Stimulated activated CD8-positive, alpha-beta memory T cell treated with anti-CD3 and anti-CD28 coated beads, Interleukin-15, amount 100 ng/mL, for 48 hours (primary cell): ENCODE measurements around the gene GOLGA6D.
"Not testable (repeated sequence)": the region's sequence is repeated elsewhere in the genome, so short reads cannot be mapped to it uniquely, and the experiment has no call there.

Experiments
- DNase-seq, 2 donors: peaks; one replicate each; pipeline ENCODE4 v3.0.0-alpha.2; 2020; ENCODE audit warnings: low read depth in 2 of 2

The GOLGA6D gene

GRCh38 chr15:75284152-75284551, 1.5 kb downstream of the GOLGA6D start:
- DNase-seq: not testable (repeated sequence)

DNA sequence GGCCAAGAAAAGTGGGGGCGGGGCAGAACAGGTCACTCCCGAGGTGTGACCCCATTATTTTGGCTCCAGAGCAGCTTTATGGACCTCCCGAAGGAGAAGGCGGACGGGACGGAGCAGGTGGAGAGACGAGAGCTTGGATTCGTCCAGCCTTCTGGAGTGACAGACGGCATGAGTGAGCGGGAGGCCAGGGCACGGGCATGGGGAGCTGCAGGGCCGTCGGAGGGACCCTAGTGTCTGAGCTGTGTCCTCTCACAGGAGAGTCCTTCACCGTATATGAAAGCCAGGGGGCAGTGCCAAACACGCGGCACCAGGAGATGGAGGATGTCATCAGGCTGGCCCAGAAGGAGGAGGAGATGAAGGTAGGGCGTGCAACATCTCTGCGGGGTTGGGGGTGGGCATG, 11.0 kb downstream of the GOLGA6D start:
- not testable (repeated sequence) for DNase-seq

- not testable (repeated sequence) for DNase-seq
These were observed 16.1 kb downstream of the GOLGA6D start for GRCh38 chr15:75298541-75299310.

DNA sequence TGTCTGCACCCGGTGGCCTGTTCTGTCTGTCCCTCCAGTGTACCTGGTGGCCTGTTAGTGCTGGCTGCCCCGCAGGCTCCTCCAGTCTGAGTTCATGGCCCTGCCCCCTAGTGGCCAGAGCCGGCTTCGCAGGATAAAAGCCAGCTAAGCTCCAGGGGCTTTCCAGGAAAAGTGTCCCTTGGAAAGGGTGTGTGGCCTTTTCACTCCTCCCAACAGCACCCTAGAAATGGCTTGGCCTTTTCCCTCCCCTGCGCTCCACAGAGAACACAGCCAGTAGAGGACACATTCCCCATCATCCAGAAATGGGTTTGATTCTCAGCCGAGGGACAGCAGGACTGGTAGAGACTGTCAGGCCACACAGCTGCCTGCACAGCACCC, 16.7 kb downstream of the GOLGA6D start:
- peak; percentile 29 to 30 for DNase-seq

DNA sequence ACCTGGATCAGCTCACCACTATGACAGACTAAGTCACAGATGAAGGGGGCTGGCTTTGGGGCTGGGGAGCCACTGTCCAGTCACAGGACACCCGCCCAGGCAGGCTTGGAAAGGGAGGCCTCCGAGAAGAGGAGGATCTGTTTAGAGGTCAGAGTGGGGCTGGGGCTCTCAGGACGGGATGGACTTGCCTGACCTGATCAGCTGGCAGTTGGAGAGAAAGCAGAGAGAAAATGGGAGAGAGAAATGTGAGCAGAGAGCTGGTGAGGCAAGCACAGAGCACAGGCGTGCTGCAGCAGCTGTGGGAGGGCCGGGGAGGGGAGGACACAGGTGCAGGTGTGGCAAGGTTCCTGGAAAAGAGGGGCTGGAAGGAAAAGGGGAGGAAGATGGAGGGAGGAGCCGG, 17.4 kb downstream of the GOLGA6D start:
- DNase-seq: not testable (repeated sequence)

DNA sequence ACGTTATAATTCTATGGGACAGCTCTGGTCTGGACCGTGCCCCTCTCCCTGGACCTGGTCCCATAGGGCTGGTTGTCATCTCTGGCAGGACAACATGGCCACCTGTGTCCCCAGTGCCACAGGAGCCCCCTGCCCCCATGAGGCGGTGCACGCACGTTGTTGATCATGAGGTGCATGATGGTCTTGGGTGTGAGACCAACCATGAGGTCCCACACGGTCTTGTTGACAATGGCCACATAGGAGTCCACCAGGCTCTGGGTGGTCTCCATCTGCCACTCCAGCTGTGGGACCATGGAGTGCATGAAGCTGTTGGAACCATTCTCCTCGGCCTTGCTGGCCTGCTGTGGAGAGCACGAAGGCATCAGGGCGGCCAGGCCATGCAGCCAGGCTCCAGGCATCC, 19.7 kb downstream of the GOLGA6D start:
- no peak for DNase-seq

DNA sequence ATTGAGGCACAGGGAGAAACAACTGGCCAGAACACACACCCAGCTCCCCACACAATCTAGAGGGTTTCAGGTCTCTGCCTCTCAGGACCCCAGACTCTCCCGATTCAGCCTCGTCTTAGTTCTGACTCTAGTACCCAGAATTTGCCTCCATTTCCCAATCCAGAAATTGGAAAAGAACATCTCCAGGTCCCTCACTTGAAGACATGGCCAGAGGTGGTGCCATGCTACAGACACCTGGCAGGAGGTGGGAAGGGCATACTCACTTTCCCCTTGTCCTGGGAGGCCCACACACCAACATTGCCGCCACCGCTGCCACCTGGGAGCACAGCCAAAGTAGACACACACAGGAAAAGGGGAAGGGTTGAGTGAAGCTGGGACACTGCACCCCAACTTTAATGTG, 20.1 kb downstream of the GOLGA6D start:
- DNase-seq: not testable (repeated sequence)

DNA sequence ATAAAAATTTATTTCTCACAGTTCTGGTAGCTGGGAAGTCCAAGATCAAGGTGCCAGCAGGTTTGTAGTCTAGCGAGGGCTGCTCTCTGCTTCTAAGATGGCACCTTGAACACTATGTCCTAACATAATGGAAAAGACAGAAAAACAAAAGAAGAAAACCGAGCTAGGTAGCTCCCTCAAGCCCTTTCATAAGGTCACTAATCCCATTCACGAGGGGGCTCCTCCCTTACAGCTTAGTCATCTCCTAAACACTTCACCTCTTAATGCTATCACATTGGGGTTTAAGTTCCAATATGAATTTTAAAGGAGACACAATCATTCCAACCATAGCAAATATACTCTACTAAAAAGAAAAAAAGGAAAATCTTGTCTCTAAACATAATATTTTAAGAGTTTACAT, 23.6 kb downstream of the GOLGA6D start:
- no peak for DNase-seq

GRCh38 chr15:75307778-75308390, 25.2 kb downstream of the GOLGA6D start:
- DNase-seq: no peak

- DNase-seq: no peak
These were observed 27.1 kb downstream of the GOLGA6D start for GRCh38 chr15:75309711-75310110.

GRCh38 chr15:75312548-75312947, 29.9 kb downstream of the GOLGA6D start:
- DNase-seq: not testable (repeated sequence)

DNA sequence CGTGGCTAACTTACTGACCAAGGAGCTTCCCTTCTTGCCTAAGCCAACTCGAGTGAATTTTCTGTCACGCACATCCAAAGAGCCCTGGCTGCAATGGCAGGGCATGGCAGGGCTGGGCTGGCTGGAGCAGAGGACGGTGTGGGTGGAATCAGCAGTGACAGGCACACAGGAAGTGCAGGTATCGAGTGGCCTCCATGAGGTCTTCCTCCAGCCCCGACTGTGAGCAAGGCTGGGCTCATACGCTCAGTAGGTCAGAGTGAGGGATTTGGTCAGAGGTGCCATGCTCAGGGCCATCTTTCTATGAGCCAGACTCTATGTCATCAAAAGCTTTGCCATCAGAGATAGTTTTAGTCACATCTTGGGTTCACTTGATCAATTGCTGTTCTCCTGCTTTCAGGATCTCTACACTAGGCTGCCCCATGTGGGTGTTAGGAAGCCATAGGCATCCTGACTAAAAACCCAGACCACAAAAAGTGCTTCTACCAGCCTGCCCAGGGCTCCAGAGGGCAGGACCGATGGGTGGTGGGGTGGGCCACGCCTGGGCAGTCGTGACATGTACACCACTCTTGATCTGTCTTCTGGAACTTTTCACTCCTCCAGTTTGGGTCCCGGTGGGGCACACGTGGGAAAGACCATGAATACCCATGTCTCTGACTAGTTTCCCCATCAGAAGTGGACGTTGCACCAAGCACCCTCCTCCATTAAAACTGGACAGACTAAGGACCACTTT, 30.6 kb downstream of the GOLGA6D start:
- DNase-seq: no peak

DNA sequence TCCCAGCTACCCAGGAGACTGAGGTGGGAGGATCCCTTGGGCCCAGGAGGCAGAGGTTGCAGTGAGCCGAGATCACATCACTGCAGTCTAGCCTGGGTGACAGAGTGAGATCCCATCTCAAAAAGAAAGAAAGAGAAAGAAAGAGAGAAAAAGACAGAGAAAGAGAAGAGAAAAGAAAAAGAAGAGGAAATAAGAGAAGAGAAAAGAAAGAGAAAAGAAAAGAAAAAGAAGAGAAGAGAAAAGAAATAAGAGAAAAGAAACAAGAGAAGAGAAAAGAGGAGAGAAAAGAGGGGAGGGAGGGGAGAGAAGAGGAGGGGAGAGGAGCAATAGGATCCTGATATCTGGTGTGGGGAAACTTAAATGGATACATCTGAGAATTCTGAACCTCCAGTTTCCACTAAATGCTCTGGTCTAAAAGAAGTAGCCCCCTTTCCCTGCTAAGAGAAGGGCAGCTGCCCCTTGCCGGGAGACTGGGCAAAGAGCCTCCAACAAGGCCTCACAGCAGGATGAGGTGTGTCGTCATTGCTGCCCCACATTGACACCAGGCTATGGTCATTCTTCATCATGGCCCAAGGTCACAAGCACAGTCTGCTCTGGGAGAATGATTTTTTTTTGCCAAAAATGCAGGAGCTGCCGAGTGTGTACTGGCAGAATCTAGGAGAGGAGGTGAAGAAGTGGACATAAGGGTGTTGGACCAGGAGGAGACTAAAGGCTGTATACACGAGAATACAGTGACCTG, 32.1 kb downstream of the GOLGA6D start:
- no peak for DNase-seq

- not testable (repeated sequence) for DNase-seq
These were observed 36.7 kb downstream of the GOLGA6D start for GRCh38 chr15:75319231-75319897.

- no peak for DNase-seq
These were observed 39.1 kb downstream of the GOLGA6D start for GRCh38 chr15:75321711-75322110.

GRCh38 chr15:75325922-75326321, 43.3 kb downstream of the GOLGA6D start:
- DNase-seq: no peak

GRCh38 chr15:75327005-75327404, 44.4 kb downstream of the GOLGA6D start:
- DNase-seq: no peak

DNA sequence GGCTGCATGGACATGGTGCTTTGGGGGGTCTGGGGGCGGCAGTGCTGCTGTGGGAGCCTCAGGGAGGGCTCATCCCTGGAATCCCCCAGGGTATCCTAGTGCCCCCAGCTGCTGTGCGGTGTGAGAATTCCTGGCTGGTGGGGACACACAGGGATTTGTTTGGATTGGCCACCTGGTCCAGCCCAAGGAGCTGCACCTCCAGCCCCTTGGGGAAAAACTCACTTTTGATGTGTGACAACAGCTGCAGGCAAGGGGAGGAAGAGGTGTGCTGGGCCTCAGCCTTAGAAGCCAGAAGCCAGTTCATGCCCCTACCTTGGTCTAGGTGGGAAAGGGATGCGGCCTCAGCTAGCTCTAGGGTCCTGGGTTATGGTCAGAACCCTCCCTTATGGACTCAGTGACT, 44.9 kb downstream of the GOLGA6D start:
- no peak for DNase-seq

DNA sequence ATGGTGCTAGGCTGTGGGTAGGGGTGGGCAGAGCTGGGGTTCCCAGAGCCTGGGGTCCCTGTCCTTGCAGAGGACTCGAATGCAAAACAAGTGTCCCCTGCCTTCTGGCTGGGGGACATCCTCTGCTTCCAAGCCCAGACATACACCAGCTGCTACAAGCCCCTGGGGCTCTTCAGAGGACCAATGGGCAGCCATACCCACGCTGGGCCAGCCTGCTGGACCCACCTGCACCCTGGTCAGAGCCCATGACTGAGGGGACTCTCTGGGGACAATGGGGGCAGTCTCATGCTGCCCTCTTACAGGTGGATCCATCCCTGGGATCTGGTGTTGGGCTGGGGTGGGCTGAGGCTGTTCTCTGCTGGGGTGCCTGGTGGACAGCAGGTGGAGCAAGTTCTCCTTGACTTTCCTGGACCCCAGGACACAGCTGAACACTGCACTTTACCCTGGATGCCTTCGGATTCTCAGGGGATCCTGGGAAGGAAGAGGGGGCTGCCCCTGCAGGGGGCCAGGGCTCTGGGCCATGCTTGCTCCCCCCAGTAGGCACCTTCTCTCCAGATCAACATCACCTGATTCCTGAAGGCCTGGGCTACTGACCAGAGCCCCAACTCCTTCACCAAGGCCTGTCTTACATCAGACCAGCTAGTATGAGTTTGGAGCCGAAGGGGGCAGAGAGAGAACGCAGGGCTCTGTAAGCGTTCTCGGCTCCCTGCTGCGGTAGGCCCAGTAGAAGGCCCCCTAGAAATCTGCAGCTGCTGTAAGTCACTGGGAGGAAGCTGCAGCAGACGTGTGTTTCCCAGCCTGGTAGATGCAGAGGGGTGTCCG, 46.1 kb downstream of the GOLGA6D start:
- no peak for DNase-seq

DNA sequence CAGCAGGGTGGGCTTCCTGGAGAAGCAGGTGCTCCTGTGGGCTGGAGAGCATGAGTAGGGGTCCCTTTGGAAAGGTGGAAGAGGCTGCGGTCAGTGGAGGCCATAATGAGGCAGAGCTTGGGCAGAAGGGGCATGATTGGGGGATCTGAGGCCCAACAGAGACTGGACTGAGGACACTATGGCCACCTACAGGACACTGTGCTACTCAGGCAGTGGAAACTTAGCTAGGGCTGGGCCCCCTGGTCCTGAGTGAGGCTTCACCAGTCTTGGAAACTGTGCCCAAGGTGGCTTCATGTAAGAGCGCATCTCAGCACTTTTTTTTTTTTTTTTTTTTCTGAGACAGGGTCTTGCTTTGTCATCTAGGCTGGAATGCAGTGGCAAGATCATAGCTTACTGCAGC, 46.9 kb downstream of the GOLGA6D start:
- no peak for DNase-seq

DNA sequence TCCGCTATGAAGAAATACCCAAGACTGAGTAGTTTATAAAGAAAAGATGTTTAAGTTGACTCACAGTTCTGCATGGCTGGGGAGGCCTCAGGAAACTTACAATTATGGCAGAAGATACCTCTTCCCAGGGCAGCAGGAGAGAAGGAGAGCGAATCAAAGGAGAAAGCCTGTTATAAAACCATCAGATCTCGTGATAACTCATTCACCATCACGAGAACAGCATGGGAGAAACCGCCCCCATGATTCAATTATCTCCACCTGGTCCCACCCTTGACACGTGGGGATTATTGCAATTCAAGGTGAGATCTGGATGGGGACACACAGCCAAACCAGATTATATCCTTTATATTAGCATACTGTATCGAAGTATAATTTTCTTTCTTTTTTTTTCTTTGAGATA, 49.5 kb downstream of the GOLGA6D start:
- DNase-seq: not testable (repeated sequence)
